NOMO-1 (cell line): Measurements from ENCODE around the gene CACNA1H.
A peak's percentile ranks its signal among the peaks of the same experiment; 100 is the strongest.

Source experiments
- DNase-seq, 2 experiments: peaks; one replicate each; lab custom pipeline; 2025; ENCODE audit not compliant: unreplicated experiment in 2 of 2; lab: John Stamatoyannopoulos, UW

Gene CACNA1H

DNA sequence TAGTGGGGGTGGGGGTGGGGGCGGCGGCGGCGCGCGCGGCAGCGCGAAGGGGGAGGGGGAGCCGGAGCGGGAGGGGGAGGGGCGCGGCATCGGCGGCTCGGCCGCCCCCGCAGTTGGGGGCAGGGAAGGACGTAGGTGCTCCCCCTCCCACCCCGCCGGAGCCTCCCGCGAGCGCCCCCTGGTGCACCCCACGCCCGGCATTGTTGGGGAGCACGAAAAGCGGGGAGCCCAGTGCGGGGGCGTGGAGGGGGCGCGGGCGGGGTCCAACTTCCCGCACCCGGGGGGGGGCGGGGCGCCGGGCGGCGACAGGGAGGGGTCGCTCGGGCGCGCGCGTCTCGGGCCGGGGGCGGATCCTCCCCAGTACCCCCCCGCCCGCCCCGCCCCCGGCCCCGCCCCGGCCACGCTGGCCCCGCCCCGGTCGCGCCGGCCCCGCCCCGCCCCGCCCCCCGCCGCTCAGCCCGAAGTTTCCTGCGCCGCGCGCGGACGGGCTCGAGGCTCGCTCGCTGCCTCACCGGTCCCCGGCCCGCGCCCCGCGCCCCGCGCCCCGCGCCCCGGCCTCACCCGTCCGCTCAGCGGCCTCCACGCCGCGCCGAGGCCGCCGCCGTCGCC lies at the start of gene CACNA1H:
Gene CACNA1H, plus strand, starts transcription at position 456 of the 609 bp plus-strand sequence. CDS start 632 bp downstream, outside the sequence.
- DNase-seq, result no peak

DNA sequence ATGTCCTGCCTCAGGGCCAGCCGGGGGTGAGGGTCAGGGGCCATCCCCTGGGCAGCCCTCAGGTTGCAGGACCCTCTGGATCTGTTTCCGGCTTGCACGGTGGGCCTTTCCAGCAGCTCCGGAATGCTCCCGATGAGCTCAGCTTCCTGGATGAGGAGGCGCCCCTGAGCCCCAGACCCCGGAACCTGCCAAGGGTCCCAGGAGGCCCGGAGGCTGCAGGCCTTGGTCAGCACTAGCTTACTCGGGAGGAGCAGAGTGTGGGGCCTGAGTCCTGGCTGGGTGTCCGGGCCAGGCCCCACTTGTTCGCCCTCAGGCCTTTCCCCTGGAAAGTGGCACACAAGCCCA lies 49.3 kb upstream of the CACNA1H start:
- DNase-seq, result no peak

DNA sequence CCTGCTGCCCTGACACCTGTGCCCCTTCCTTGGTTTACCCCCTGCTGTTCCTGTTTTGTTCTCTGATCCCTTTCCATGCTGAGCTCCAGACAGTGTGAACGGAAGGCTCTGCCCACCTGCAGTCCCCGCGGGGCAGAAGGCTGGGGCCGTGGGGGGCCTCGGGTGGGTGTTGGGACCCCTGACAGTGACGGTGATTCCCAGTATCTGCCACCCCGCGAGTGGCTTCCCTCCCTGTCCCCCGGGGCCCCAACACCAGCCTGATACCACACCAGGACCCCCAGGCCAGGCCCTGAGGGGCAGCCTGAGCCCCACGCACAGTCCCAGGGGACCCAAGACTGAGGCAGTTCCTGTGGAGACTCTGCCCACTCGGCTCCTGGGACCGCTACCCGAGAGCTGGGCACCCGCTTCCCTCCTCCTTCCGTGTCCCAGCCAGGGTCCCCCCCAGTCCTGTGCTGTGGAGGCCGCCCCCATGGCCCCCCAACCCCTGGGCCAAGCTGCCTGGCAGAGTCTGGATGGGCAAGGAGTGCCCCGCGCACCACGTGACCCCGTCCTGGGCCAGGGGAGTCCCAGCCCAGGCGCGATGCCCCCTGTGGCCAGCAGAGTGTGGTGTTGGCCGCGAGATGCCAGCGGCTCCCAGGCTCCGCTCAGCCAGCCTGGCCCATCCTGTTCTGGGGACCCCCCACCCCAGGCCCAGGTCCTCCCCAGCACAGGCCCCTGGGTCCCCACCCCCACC lies 46.9 kb upstream of the CACNA1H start:
- peak; percentile 20 for DNase-seq

DNA sequence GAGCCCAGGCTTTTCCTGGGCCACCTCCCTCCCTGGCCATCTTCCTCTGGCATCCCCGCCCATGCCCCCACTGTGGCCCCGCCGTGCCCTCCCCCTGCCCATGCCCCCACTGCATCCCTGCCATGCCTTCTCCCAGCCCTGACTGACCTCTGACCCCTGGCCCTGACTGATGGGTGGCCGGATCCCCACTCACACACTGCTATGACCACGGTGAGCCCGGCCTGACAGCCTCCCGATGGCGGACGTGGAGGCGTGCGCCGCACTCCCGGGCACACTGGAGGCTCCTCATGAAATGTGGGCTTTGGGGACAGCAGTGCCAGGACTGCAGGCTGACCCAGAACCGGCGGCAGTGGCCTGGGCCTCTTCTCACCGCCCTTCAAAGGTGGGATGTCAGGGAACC lies 46.2 kb upstream of the CACNA1H start:
- DNase-seq, result no peak

DNA sequence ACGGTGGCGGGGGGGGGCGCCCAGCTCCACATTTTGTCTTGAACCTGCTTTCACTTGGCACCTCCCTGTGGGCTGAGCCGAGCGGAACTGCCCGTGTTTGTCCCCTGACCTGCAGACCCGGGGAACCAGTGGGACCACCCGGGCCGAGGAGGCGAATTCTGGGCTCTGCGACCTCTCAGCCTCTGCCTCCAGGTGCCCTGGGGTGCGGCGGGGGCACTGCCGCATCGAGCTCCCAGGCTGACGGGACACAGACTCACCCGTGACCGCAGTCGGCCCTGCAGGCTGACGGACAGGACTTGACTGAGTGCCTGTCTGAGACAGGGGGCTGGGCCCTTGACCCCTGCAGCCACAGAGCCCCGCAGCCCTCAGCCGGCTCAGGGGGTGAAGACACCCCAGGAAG lies 45.8 kb upstream of the CACNA1H start:
- DNase-seq, result no peak

DNA sequence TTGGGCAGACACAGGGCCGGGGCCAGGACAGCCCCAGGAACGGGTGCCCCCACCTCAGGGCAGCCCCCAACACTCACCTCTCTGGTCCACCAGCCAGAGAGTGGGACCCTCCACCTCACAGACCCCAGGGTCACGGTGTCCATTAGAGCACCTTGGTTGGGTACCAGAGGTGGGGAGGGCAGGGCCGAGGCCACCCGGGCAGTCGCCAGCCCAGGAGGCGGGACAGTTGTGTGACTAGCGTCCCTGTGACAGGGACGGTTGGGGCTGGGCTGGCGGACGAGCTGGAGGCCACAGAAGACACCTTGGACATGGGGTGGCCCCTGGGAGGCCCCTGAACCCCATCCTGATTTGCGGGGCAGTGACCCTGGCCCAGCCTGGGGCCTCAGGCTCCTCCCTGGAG lies 45.2 kb upstream of the CACNA1H start:
- no peak for DNase-seq

DNA sequence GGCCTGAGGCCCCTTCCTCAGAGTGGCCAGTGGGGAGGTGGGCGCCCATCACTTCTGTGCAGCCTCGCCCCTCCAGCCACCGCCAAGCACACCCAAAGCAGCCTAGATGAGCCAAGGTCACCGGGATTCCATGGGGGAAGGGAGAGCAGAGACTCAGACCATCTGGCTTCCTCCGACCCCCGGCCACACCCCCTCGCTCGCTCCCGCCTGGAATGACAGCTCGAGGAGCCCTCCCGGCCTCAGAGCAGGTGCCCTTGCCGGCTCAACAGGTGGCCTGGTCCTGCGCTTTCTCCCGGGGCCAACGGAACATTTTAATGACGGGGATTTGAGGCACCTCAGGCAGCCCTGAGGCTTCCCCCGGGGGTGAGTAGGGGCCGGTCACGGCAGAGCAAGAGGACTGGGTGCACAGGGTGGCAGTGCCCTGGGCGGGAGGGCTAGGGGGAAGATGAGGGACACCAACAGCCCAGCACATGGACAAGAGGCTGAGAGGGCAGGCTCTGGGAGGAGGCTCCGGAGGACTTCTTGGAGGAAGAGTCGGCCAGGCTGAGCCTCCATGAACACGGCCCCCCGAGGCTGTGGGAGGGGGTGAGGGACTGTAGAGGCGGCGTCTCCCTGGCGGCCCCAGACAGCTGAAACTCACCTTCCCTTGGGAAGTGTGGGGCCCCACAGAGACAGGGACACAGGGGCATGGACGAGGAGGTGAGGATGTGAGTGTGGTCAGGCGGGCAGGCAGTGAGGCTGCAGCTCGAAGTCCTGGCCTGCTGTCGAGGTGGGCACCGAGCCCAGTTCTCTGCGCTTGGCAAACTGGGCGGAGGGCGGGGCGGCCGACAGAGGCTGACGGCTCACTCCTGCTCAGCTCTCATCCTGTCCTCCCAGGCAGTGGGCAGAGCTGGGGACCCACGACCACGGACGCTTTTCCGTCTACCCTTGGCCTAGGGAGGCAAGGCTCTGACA lies 44.3 kb upstream of the CACNA1H start:
- no peak for DNase-seq

DNA sequence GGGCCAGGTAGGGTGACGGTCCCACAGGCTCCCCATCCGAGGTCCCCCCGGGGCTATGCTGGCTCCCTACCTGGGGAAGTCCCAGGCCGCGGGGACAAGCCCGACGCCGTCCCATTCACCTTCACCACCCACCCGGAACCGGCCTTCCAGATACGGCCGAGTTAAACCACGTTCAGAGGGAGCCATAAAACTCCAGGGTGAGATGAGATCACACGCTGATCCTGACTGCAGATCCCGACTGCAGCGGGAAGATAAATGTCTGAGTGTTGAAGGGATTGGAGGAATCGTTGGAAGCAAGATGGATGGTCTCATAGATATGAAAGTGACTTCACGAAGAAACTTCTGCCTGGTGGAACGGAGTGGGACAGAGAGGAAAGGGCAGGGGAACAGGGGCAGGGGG lies 43.3 kb upstream of the CACNA1H start:
- DNase-seq, result no peak

DNA sequence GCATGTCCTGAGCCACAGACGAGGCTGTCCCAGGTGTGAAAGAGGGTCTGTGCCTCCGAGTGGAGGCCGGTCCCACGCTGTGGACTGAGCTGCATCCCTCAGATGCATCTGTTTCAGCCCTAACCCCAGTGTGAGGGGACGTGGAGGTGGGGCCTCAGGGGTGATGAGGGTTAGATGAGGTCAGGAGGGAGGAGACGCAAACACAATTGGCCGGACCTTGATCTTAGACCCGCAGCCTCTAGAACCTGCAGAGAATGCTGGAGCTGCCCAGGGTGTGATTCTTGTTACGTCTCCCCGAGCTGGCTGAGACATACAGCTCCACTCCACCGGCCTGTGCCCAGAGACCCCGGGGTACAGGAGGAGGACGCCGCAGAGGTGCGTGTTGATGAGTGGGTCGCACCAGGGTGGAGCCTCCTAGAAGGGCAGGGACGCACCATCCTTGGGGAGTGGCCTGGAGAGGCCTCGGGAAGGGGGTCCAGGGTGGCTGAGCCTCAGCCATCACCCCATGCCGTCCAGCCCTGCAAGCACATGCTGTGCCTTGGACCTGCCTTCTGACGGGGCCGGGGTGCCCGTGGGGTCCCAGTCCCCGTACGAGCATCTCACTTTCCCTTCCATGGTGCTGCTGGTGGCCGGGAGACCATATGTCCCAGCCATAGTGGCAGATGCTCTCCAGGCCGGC lies 40.3 kb upstream of the CACNA1H start:
- DNase-seq, result no peak

DNA sequence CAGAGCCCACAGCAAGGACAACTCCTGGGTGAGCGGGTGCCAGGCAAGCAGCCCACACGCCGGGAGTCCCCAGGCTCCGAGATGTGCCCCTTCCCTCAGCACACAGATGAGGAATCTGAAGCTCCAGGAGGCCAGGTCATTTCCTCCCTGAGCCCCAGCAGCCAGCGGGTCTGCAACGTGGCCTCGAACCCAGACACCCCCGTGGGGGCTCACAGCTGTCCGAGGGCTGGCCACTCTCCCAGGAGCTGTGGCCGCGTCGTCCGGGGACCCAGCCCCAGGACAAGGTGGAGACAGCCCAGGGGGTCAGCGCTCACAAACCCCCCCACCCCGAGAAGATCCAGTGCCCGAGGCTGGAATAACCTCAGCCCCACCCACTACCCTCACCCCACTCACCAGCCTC lies 39.4 kb upstream of the CACNA1H start:
- no peak for DNase-seq

DNA sequence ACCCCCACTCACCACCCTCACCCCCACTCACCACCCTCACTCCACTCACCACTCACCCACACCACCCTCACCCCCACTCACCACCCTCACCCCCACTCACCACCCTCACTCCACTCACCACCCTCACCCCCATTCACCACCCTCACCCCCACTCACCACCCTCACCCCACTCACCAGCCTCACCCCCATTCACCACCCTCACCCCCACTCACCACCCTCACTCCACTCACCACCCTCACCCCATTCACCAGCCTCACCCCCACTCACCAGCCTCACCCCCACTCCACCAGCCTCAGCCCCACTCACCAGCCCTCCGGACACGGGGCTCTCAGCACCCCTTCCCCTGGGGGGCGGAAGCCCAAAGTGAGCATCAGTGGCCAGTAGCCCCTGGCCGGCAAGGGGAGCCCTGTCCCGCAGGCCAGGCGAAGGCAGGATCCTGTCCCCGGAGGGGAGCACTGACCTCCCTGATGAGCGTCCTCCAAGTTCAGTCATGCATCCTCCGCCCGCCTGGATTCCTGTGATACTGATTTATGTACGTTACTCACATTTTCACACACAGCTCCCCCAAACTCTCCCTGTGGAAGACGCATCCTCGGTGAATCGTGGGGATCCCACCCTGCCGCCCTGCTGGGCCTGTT lies 38.9 kb upstream of the CACNA1H start:
- DNase-seq, result no peak

DNA sequence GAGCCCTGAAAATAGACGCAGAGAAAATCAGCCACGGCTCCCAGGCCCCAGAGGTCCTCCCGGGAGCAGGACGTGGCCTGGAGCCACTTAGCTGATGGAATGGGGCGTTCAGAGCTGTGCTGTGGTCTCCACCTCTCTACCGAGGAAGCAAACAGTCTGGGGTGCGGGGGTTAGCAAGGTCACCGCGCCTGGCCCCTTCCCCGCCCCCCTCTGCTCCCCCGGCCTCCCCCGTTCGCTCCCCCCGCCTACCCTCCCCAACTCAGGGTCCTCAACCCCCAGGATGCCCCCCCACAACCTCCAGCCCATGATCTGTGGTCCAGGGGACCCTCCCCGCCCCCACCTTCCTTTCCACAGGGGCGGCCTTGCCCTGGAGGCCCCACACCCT lies 36.2 kb upstream of the CACNA1H start:
- DNase-seq, result no peak

DNA sequence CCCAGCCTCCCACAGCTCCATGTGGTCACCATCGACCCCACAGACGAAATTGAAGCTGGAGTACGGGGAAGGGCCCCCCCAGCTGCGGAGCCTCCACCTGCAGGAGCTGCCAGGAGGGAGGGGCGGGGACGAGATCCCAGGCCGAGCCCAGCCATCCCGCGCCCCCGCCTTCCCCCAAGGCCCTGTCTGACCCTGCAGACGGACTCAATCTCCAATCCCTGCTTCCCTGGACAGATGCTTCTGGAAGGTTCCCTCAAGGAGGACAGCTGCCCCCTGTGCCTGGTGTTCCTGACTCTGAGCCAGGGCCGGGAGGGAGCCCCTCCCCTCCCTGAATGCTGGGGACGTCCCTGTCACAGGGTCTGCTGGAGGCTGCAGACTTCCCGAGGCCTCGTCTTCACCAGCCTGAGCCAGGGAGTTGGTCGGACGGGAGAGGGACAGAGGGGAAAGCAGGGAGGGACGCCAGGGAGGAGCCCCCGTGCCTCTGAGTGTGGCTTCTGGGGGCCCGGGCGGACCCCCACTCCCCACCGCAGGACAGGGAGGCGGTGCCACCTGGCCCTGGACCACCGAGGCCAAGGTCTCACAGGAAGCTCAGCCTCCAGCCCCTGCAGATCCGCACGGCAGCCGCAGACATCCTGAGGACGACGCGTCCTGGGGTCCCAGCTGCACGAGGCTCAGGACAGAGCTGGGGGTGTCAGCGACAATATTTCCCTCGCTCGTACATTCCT lies 35.6 kb upstream of the CACNA1H start:
- DNase-seq, result no peak

DNA sequence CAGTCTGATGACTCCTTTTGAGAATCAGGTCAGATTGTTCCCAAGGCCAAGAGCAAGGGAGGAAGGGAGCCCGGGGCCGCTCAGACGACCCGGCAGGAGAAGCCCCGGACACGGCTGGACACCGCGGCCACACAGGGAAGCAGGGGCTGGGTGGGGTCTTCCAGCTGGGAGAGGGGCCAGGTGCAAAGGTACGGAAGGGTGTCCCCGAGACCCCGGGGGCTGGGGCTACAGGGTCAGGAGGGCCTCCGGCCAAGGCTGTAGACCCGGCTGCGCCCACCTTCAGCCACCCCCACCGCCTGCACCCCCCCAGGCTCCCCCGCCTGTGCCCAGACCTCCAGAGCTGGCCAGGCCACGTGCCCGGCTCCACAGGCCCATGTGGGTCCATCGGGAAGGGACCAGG lies 35.0 kb upstream of the CACNA1H start:
- DNase-seq, result no peak

DNA sequence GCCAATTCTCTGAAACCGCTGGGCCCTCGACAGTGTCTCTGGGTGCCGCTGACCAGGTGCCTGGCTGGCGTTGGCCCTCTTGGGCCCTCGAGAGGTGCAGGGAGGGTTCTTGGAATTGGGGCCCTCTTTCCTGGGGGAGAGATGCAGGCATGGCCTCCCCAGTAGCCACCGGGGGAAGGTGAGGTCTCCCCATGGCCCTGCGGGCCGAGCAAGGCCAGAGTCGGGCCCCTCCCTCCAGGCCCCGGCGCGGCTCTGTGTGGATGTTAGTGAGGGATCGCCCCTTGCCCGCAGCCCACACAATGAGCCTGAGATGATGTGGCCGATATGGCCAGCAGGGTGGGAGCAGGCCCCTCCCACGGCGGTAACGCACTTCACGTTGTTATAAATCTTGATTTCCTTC lies 33.8 kb upstream of the CACNA1H start:
- DNase-seq, result no peak

DNA sequence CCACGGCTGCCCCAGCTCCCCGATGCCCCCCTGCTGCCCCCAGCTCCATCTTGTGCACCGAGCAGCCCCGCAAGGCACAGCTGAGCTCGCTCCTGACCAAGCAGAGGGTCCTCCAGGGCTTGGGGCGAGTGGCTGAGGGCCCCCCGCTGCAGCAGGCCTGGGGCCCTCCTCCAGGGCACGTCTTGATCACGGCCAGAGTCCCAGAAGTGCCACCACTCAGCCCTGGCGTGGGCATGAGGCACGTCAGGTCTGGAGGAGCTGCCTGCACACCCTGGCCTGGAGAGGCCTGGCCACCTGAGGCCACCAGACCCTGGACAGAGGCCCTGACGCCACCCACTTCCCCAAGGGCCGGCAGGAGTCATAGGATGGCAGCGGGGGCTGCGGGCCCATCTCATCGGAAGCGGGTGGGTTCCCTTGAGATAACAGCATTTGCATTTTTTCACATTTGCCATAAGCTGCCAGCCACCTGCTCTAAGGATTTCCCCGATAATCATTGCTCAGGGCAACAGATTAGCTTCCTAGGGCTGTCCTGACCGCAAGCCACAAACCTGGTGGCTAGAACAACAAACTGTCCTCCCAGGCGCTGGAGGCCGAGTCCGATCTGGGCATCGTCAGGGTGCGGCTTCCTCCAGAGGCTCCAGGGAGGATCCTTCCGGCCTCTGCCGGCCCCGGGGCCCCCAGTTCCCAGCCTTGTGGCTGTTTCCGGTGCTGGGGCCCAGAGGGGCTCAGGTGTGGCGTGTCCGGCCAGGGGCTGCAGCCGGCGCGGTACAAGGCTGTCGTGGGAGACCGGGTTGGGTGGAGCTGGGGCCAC lies 32.9 kb upstream of the CACNA1H start:
- no peak for DNase-seq

DNA sequence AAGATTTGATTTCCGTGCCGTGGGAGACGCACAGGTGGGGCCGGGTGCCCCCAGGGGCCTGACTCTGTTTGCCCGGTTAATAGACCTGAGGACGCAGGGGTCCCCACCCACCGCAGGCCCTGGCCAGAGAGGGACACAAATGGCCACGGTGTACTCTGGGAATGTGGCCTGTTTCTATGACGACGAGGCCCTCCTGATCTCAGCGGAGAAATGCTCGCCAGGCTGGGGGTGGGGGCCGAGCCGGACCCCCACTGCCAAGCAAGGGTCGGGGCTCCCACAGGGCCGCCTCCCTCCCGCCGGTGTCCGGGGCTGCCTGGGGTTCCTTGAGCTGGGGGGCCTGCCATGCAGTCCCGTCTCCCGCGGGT lies 32.3 kb upstream of the CACNA1H start:
- no peak for DNase-seq

DNA sequence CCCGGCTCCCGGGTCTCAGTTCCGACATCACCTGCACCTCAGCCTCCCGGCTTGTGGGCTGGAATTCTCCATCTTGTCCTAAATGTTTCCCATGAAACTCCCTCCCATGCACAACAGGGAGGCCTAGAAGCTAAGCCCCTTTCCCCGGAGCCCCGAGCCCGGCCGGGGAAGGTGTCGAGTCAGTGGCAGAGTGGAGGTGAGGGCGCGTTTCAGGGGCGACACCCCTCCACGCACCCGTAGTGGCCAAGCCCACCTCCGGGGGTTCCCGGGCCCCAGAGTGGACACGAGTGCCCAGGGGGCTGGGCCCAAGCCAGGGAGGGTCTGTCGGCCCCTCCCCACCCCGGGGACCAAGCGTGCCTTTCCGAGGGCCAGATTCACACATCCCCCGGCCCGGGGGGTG lies 31.9 kb upstream of the CACNA1H start:
- no peak for DNase-seq
